ENCODE results near the gene UGT1A7.
"Not testable (repeated sequence)": the region's sequence is repeated elsewhere in the genome, so short reads cannot be mapped to it uniquely, and the experiment has no call there.

Gene UGT1A7

GRCh38 chr2:233681521-233682099 is at the start of gene UGT1A7:
TSS of gene UGT1A7 (plus strand) at chr2:233681901. CDS start at chr2:233681938, 37 bp downstream.
- Histone ChIP-seq H3K79me2 (ENCODE audit: insufficient read depth, low read length) (no peaks in the 10 kb centered on the region), H3K27me3 (ENCODE audit: low read length) (no peaks in the 10 kb centered on the region), H4K20me1 (ENCODE audit: low read depth, low read length) (no peaks in the 10 kb centered on the region), H3K27ac (ENCODE audit: low read depth, low read length) (no peak within 1 kb of the TSS), H3K4me3 (ENCODE audit: insufficient read depth, low read length, poor library complexity, severe bottlenecking) (no peak within 1 kb of the TSS), H3K36me3 (ENCODE audit: low read length) (no peaks in the 10 kb centered on the region), H3K9me2 (replicated peaks; ENCODE audit: insufficient read depth, low read length) (no peaks in the 10 kb centered on the region), H3F3A (ENCODE audit: insufficient read depth) (no peaks in the 10 kb centered on the region), H3K9me3 (ENCODE audit: insufficient read depth, low read length) (no peaks in the 10 kb centered on the region), H2AFZ (ENCODE audit: low read depth, low read length, severe bottlenecking) (no peak within 1 kb of the TSS), H3K9ac (ENCODE audit: low read length) (no peak within 1 kb of the TSS), H3K4me2 (ENCODE audit: low read depth, low read length, poor library complexity, severe bottlenecking) (no peak within 1 kb of the TSS)
- TF ChIP-seq EZH2phosphoT487 (conservative IDR thresholded peaks at IDR 0.05; ENCODE audit: low read length) (no peak), CTCF (IDR thresholded peaks at IDR 0.05; ENCODE audit: insufficient read depth, low read length, poor library complexity, severe bottlenecking) (no peak)

GRCh38 chr2:233636306-233636705 is 45.4 kb upstream of the UGT1A7 start, which contains the start of gene UGT1A10:
TSS of gene UGT1A10 (plus strand) at chr2:233636448. CDS start at chr2:233636523, 75 bp downstream.
- H3K36me3 ChIP-seq (ENCODE audit: low read length); H3K27me3 ChIP-seq (ENCODE audit: low read length); H3K27ac ChIP-seq (ENCODE audit: low read depth, low read length); H3K4me3 ChIP-seq (ENCODE audit: insufficient read depth, low read length, poor library complexity, severe bottlenecking); H4K20me1 ChIP-seq (ENCODE audit: low read depth, low read length); H3K9me2 ChIP-seq (replicated peaks; ENCODE audit: insufficient read depth, low read length); H3K9me3 ChIP-seq (ENCODE audit: insufficient read depth, low read length); H3F3A ChIP-seq (ENCODE audit: insufficient read depth); H3K9ac ChIP-seq (ENCODE audit: low read length); H2AFZ ChIP-seq (ENCODE audit: low read depth, low read length, severe bottlenecking); H3K4me2 ChIP-seq (ENCODE audit: low read depth, low read length, poor library complexity, severe bottlenecking); H3K79me2 ChIP-seq (ENCODE audit: insufficient read depth, low read length): not testable (repeated sequence)

GRCh38 chr2:233638836-233639235 is 42.9 kb upstream of the UGT1A7 start:
- Histone ChIP-seq H3K4me2 (ENCODE audit: low read depth, low read length, poor library complexity, severe bottlenecking) (no peak overlapping the region), H3K4me3 (ENCODE audit: insufficient read depth, low read length, poor library complexity, severe bottlenecking) (no peak overlapping the region), H3K36me3 (ENCODE audit: low read length) (no peaks in the 10 kb centered on the region), H3K27me3 (ENCODE audit: low read length) (no peaks in the 10 kb centered on the region), H3K27ac (ENCODE audit: low read depth, low read length) (no peak overlapping the region), H3K79me2 (ENCODE audit: insufficient read depth, low read length) (no peaks in the 10 kb centered on the region), H3K9ac (ENCODE audit: low read length) (no peak overlapping the region), H3F3A (ENCODE audit: insufficient read depth) (no peaks in the 10 kb centered on the region; the same call in 1 of the 2 replicates), H3K9me2 (replicated peaks; ENCODE audit: insufficient read depth, low read length) (no peaks in the 10 kb centered on the region), H4K20me1 (ENCODE audit: low read depth, low read length) (no peaks in the 10 kb centered on the region), H3K9me3 (ENCODE audit: insufficient read depth, low read length) (no peaks in the 10 kb centered on the region), H2AFZ (ENCODE audit: low read depth, low read length, severe bottlenecking) (peak overlapping the region; percentile 48)
- no peak for TF ChIP-seq CTCF (IDR thresholded peaks at IDR 0.05; ENCODE audit: insufficient read depth, low read length, poor library complexity, severe bottlenecking)
- TF ChIP-seq EZH2phosphoT487 (conservative IDR thresholded peaks at IDR 0.05; ENCODE audit: low read length) = no peak

GRCh38 chr2:233639860-233640259 is 41.8 kb upstream of the UGT1A7 start:
- no peaks in the 10 kb centered on the region; the same call in 1 of the 2 replicates for H3K9me2 ChIP-seq (replicated peaks; ENCODE audit: insufficient read depth, low read length)
- no peaks in the 10 kb centered on the region for H3K9me3 ChIP-seq (ENCODE audit: insufficient read depth, low read length)
- TF ChIP-seq EZH2phosphoT487 (conservative IDR thresholded peaks at IDR 0.05; ENCODE audit: low read length) = no peak
- TF ChIP-seq CTCF (IDR thresholded peaks at IDR 0.05; ENCODE audit: insufficient read depth, low read length, poor library complexity, severe bottlenecking) = no peak
- H3K4me3 ChIP-seq (ENCODE audit: insufficient read depth, low read length, poor library complexity, severe bottlenecking) = no peak overlapping the region
- H3K36me3 ChIP-seq (ENCODE audit: low read length) = no peaks in the 10 kb centered on the region
- no peaks in the 10 kb centered on the region for H3K79me2 ChIP-seq (ENCODE audit: insufficient read depth, low read length)
- no peaks in the 10 kb centered on the region for H4K20me1 ChIP-seq (ENCODE audit: low read depth, low read length)
- H3K27me3 ChIP-seq (ENCODE audit: low read length) = no peaks in the 10 kb centered on the region
- no peaks in the 10 kb centered on the region; the same call in 1 of the 2 replicates for H3F3A ChIP-seq (ENCODE audit: insufficient read depth)
- H3K27ac ChIP-seq (ENCODE audit: low read depth, low read length) = no peak overlapping the region
- no peak overlapping the region for H3K4me2 ChIP-seq (ENCODE audit: low read depth, low read length, poor library complexity, severe bottlenecking)
- no peak overlapping the region for H3K9ac ChIP-seq (ENCODE audit: low read length)
- no peak overlapping the region for H2AFZ ChIP-seq (ENCODE audit: low read depth, low read length, severe bottlenecking)
